ENCODE results near the gene WWC2.

WWC2 gene

DNA sequence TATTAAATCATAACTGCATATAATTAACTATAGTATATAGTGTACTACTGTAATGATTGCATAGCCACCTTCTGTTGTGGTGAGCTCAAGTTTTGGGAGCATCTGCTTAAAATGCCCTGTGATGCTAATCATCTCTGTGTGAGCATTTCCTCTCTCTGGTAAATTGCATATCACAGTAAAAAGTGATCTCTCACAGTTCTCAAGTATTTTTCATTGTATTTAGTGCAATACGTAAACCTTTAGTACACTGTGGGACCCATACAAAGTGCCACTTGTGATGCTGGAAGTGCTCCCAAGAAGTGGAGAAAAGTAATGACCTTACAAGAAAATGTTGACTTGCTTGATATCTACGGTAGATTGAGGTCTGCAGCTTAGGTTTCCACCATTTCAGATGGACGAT is 82.0 kb downstream of the WWC2 start:
- no peak overlapping the region for H3K4me3 ChIP-seq (ENCODE audit: low read depth, low read length)
- no peak overlapping the region for H3K27ac ChIP-seq
- no peaks in the 10 kb centered on the region for H3K27me3 ChIP-seq (ENCODE audit: control insufficient read depth, insufficient read depth, low read length)
- TF ChIP-seq, protein P1, sequence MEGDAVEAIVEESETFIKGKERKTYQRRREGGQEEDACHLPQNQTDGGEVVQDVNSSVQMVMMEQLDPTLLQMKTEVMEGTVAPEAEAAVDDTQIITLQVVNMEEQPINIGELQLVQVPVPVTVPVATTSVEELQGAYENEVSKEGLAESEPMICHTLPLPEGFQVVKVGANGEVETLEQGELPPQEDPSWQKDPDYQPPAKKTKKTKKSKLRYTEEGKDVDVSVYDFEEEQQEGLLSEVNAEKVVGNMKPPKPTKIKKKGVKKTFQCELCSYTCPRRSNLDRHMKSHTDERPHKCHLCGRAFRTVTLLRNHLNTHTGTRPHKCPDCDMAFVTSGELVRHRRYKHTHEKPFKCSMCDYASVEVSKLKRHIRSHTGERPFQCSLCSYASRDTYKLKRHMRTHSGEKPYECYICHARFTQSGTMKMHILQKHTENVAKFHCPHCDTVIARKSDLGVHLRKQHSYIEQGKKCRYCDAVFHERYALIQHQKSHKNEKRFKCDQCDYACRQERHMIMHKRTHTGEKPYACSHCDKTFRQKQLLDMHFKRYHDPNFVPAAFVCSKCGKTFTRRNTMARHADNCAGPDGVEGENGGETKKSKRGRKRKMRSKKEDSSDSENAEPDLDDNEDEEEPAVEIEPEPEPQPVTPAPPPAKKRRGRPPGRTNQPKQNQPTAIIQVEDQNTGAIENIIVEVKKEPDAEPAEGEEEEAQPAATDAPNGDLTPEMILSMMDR (IDR thresholded peaks at IDR 0.05): no peak
- no peak overlapping the region for H2AFZ ChIP-seq
- H3K9ac ChIP-seq: no peak overlapping the region
- no peaks in the 10 kb centered on the region for H3K9me3 ChIP-seq (ENCODE audit: control insufficient read depth, low read length)
- no peaks in the 10 kb centered on the region for H3K4me1 ChIP-seq
- no peak overlapping the region for H3K4me2 ChIP-seq (ENCODE audit: low read length)
- no peaks in the 10 kb centered on the region for H3K36me3 ChIP-seq (ENCODE audit: control insufficient read depth, insufficient read depth, low read length)
- no peaks in the 10 kb centered on the region for H3K79me2 ChIP-seq

DNA sequence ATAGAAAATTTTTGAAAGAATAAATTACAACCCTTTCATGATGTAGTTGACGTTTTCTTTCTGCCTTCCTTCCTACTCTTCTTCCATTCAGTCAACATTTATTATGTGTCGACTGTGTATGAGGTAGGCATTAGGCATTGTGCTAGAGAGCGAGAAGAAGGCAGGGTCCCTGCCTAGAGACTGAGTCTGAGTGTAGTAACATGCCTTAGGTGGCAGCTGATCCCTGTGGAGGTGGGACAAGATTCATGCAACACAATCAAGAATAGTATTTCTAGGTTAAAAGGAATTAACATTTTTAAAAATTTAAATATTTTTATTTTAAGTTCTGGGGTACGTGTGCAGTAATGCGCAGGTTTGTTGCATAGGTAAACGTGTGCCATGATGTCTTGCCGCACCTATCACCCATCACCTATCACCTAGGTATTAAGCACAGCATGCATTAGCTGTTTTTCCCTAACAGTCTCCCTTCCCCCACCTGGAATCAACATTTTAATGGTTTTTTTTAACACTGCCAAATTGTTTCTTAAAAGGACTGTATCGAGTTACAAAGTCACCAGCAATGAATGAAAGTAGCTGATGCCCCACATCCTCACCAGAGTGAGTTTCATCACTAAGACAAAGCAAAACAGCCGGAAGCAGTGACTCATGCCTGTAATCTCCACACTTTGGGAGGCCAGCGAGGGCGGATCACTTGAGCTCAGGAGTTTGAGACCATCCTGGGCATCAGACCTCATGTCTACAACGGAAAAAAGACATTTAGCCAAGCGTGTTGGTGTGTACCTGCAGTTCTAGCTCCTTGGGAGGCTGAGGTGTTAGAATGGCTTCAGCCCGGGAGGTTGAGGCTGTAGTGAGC is 84.0 kb downstream of the WWC2 start:
- H3K4me3 ChIP-seq (ENCODE audit: low read depth, low read length): no peak overlapping the region
- no peaks in the 10 kb centered on the region for H3K4me1 ChIP-seq
- no peak overlapping the region for H3K27ac ChIP-seq
- TF ChIP-seq, protein P1 (IDR thresholded peaks at IDR 0.05): no peak
- H2AFZ ChIP-seq: no peak overlapping the region
- no peaks in the 10 kb centered on the region for H3K27me3 ChIP-seq (ENCODE audit: control insufficient read depth, insufficient read depth, low read length)
- no peaks in the 10 kb centered on the region for H3K9me3 ChIP-seq (ENCODE audit: control insufficient read depth, low read length)
- no peak overlapping the region for H3K9ac ChIP-seq
- H3K36me3 ChIP-seq (ENCODE audit: control insufficient read depth, insufficient read depth, low read length): no peaks in the 10 kb centered on the region
- H3K4me2 ChIP-seq (ENCODE audit: low read length): no peak overlapping the region
- no peaks in the 10 kb centered on the region for H3K79me2 ChIP-seq

DNA sequence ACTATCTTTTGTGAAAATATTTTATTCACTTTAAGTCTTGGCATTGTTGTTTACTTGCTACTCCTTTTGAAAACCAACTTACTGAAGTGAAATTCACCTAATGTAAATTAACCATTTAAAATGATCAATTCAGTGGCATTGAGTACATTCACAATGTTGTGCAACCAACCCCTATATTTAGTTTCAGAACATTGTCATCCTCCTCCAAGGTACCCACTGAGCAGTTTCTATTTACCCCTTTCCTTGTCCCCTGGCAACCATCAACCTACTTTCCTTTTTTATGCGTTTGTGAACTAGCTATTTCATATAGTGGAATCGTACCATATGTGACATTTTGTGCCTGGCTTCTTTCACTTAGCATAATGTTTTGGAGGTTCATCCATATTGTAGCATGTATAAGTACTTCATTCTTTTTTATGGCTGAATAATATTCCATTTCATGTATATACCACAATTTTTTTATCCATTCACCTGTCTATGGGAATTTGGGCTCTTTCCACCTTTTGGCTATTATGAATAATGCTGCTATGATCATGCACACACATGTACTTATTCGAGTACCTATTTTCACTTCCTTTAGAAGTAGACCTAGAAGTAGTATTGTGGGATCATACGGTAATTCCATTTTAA is 85.0 kb downstream of the WWC2 start:
- Histone ChIP-seq H3K27me3 (ENCODE audit: control insufficient read depth, insufficient read depth, low read length) (no peaks in the 10 kb centered on the region), H3K9ac (no peak overlapping the region), H3K4me3 (ENCODE audit: low read depth, low read length) (no peak overlapping the region), H3K9me3 (ENCODE audit: control insufficient read depth, low read length) (no peaks in the 10 kb centered on the region), H3K27ac (no peak overlapping the region), H3K4me1 (no peaks in the 10 kb centered on the region), H2AFZ (no peak overlapping the region), H3K4me2 (ENCODE audit: low read length) (no peak overlapping the region), H3K79me2 (no peaks in the 10 kb centered on the region), H3K36me3 (ENCODE audit: control insufficient read depth, insufficient read depth, low read length) (no peaks in the 10 kb centered on the region)
- TF ChIP-seq, protein P1 (IDR thresholded peaks at IDR 0.05): no peak

DNA sequence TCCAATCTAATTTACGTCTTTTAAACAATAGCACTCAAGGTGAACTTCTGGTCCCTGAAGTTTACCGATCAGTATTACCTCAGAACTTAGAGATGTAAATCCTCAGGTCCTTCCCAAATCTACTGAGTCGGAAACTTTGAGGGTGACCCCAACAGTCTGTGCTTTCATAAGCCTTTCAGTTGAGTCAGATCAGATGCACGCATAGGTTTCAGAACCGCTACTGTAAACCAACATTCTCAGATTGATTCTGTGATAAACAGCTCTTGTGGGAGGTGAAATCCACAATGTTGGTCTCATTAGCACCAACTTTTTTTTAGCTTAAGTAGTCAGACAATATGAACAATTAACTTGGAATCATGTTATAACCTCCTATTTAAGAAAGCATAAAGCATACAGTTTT is 86.0 kb downstream of the WWC2 start:
- Histone ChIP-seq H2AFZ (no peak overlapping the region), H3K4me1 (no peaks in the 10 kb centered on the region)

More for the DNA sequence above, 86.0 kb downstream of the WWC2 start:
- Histone ChIP-seq H3K4me2 (ENCODE audit: low read length) (no peak overlapping the region), H3K9ac (no peak overlapping the region), H3K79me2 (no peaks in the 10 kb centered on the region), H3K9me3 (ENCODE audit: control insufficient read depth, low read length) (no peaks in the 10 kb centered on the region), H3K27ac (no peak overlapping the region), H3K27me3 (ENCODE audit: control insufficient read depth, insufficient read depth, low read length) (no peaks in the 10 kb centered on the region), H3K36me3 (ENCODE audit: control insufficient read depth, insufficient read depth, low read length) (no peaks in the 10 kb centered on the region), H3K4me3 (ENCODE audit: low read depth, low read length) (no peak overlapping the region)
- TF ChIP-seq, protein P1 (IDR thresholded peaks at IDR 0.05): no peak

Data from parathyroid adenoma (tissue), 2 donors.